ENCODE data around the gene OPA1. TPM values are rescaled to one million over a fixed set of nuclear protein-coding genes. Genes with fewer than 3 reads are reported as not detected.

The OPA1 gene
- total and polyA plus RNA-seq, 2 experiments from 2014 or later, result 24.9 to 89.9 TPM

DNA sequence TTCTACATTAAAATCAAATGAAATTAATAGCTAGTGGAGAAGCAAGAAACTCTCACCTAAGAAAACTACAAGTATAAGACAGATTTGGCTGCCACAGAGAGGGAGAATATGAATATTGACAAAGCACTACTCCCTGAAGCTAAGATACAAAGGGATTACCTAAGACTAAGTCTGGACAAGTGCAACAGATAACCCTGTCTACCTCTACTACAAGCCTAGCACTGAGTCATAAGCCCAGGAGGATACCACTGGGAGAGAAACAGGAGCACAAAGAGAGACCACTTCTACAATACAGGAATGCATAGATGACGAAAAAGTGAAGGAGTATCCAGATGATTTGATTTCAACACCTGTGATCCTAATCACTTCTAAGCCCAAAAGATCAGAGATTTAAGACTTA, 48.7 kb upstream of the OPA1 start (continued):
- TF ChIP-seq, protein P1, sequence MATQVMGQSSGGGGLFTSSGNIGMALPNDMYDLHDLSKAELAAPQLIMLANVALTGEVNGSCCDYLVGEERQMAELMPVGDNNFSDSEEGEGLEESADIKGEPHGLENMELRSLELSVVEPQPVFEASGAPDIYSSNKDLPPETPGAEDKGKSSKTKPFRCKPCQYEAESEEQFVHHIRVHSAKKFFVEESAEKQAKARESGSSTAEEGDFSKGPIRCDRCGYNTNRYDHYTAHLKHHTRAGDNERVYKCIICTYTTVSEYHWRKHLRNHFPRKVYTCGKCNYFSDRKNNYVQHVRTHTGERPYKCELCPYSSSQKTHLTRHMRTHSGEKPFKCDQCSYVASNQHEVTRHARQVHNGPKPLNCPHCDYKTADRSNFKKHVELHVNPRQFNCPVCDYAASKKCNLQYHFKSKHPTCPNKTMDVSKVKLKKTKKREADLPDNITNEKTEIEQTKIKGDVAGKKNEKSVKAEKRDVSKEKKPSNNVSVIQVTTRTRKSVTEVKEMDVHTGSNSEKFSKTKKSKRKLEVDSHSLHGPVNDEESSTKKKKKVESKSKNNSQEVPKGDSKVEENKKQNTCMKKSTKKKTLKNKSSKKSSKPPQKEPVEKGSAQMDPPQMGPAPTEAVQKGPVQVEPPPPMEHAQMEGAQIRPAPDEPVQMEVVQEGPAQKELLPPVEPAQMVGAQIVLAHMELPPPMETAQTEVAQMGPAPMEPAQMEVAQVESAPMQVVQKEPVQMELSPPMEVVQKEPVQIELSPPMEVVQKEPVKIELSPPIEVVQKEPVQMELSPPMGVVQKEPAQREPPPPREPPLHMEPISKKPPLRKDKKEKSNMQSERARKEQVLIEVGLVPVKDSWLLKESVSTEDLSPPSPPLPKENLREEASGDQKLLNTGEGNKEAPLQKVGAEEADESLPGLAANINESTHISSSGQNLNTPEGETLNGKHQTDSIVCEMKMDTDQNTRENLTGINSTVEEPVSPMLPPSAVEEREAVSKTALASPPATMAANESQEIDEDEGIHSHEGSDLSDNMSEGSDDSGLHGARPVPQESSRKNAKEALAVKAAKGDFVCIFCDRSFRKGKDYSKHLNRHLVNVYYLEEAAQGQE (IDR thresholded peaks at IDR 0.05; ENCODE audit: unreplicated experiment), result no peak
- TF ChIP-seq ZNF331 (CRISPR knock-in tag; IDR thresholded peaks at IDR 0.05; ENCODE audit: low read depth) (no peak), NANOG (IDR thresholded peaks at IDR 0.05; ENCODE audit: borderline replicate concordance) (no peak)

DNA sequence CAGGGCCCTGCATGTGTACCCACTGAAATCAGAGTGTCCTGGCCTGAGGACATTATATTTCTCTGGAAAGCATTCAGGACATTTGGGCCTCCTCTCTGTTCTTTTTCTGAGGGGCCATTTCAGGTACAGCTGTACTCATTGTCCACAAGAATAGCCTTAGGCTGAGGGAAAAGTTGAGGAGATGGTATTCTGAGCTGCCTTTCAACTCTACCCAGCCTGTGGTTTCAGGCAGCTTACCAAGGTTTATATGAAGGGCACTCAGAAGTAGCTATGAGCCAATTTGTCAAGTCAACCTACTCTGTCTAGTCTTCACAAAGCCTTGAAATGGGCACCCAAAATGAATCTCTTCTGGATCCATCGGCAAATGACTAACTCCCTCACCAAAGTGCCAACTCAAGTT, 47.7 kb upstream of the OPA1 start:
- H3K9me2 ChIP-seq (ENCODE audit: insufficient read depth), result no peaks in the 10 kb centered on the region
- H2AFZ ChIP-seq, result no peak overlapping the region
- no peak for TF ChIP-seq ZNF331 (CRISPR knock-in tag; IDR thresholded peaks at IDR 0.05; ENCODE audit: low read depth)
- no peak for TF ChIP-seq CREB1 (CRISPR knock-in tag; IDR thresholded peaks at IDR 0.05; ENCODE audit: low read depth)
- TF ChIP-seq, protein P2, sequence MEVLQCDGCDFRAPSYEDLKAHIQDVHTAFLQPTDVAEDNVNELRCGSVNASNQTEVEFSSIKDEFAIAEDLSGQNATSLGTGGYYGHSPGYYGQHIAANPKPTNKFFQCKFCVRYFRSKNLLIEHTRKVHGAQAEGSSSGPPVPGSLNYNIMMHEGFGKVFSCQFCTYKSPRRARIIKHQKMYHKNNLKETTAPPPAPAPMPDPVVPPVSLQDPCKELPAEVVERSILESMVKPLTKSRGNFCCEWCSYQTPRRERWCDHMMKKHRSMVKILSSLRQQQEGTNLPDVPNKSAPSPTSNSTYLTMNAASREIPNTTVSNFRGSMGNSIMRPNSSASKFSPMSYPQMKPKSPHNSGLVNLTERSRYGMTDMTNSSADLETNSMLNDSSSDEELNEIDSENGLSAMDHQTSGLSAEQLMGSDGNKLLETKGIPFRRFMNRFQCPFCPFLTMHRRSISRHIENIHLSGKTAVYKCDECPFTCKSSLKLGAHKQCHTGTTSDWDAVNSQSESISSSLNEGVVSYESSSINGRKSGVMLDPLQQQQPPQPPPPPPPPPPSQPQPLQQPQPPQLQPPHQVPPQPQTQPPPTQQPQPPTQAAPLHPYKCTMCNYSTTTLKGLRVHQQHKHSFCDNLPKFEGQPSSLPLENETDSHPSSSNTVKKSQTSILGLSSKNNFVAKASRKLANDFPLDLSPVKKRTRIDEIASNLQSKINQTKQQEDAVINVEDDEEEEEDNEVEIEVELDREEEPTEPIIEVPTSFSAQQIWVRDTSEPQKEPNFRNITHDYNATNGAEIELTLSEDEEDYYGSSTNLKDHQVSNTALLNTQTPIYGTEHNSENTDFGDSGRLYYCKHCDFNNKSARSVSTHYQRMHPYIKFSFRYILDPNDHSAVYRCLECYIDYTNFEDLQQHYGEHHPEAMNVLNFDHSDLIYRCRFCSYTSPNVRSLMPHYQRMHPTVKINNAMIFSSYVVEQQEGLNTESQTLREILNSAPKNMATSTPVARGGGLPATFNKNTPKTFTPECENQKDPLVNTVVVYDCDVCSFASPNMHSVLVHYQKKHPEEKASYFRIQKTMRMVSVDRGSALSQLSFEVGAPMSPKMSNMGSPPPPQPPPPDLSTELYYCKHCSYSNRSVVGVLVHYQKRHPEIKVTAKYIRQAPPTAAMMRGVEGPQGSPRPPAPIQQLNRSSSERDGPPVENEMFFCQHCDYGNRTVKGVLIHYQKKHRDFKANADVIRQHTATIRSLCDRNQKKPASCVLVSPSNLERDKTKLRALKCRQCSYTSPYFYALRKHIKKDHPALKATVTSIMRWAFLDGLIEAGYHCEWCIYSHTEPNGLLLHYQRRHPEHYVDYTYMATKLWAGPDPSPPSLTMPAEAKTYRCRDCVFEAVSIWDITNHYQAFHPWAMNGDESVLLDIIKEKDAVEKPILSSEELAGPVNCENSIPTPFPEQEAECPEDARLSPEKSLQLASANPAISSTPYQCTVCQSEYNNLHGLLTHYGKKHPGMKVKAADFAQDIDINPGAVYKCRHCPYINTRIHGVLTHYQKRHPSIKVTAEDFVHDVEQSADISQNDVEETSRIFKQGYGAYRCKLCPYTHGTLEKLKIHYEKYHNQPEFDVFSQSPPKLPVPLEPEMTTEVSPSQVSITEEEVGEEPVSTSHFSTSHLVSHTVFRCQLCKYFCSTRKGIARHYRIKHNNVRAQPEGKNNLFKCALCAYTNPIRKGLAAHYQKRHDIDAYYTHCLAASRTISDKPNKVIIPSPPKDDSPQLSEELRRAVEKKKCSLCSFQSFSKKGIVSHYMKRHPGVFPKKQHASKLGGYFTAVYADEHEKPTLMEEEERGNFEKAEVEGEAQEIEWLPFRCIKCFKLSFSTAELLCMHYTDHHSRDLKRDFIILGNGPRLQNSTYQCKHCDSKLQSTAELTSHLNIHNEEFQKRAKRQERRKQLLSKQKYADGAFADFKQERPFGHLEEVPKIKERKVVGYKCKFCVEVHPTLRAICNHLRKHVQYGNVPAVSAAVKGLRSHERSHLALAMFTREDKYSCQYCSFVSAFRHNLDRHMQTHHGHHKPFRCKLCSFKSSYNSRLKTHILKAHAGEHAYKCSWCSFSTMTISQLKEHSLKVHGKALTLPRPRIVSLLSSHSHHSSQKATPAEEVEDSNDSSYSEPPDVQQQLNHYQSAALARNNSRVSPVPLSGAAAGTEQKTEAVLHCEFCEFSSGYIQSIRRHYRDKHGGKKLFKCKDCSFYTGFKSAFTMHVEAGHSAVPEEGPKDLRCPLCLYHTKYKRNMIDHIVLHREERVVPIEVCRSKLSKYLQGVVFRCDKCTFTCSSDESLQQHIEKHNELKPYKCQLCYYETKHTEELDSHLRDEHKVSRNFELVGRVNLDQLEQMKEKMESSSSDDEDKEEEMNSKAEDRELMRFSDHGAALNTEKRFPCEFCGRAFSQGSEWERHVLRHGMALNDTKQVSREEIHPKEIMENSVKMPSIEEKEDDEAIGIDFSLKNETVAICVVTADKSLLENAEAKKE (CRISPR knock-in tag; IDR thresholded peaks at IDR 0.05), result no peak
- TF ChIP-seq NANOG (IDR thresholded peaks at IDR 0.05; ENCODE audit: borderline replicate concordance), result no peak
- TF ChIP-seq JUNB (IDR thresholded peaks at IDR 0.05; ENCODE audit: unreplicated experiment), result no peak
- TF ChIP-seq EZH2phosphoT487 (IDR thresholded peaks at IDR 0.05; ENCODE audit: unreplicated experiment), result no peak
- TF ChIP-seq, protein P1 (IDR thresholded peaks at IDR 0.05; ENCODE audit: unreplicated experiment), result no peak
- TF ChIP-seq ETS1 (IDR thresholded peaks at IDR 0.05), result no peak
- TF ChIP-seq ZNF114 (CRISPR knock-in tag; IDR thresholded peaks at IDR 0.05), result no peak
- no peak for TF ChIP-seq EZH2 (IDR thresholded peaks at IDR 0.05; ENCODE audit: low read depth, unreplicated experiment)
- H3F3A ChIP-seq (replicated peaks; ENCODE audit: low read depth), result no peaks in the 10 kb centered on the region
- Mint-ChIP-seq H3K9me3 (peaks cover 9% of the 10 kb centered on the region), H3K27ac (no peak overlapping the region), H3K36me3 (ENCODE audit: low read depth) (peaks cover 3% of the 10 kb centered on the region; the same call in 1 of the 3 replicates), H3K27me3 (ENCODE audit: insufficient read depth, low read depth, poor library complexity) (peaks cover 7% of the 10 kb centered on the region), H3K4me1 (peaks cover 7% of the 10 kb centered on the region; the same call in 2 of the 3 replicates), H3K4me3 (no peak overlapping the region)
- H3K27ac ChIP-seq (ENCODE audit: low read depth), result no peak overlapping the region
- H3K36me3 ChIP-seq (ENCODE audit: insufficient read depth), result no peaks in the 10 kb centered on the region
- DNase-seq (ENCODE audit: low spot score), result no peak
- no peak for ATAC-seq
- no peaks in the 10 kb centered on the region for H3K4me1 ChIP-seq (ENCODE audit: insufficient read depth)
- no peaks in the 10 kb centered on the region for H4K20me1 ChIP-seq (replicated peaks; ENCODE audit: insufficient read depth)
- H3K4me2 ChIP-seq, result no peak overlapping the region
- H3K27me3 ChIP-seq (ENCODE audit: insufficient read depth), result no peaks in the 10 kb centered on the region
- no peaks in the 10 kb centered on the region for H3K79me2 ChIP-seq (replicated peaks; ENCODE audit: insufficient read depth)
- H3K4me3 ChIP-seq, result no peak overlapping the region

Measured in GM23338 (cell line).